ENCODE data around the gene OARD1.

GRCh38 chr6:41014780-41015179 lies 57.4 kb downstream of the OARD1 start:
- TF ChIP-seq CTCF (IDR thresholded peaks at IDR 0.05) (no peak), POLR2A (IDR thresholded peaks at IDR 0.05) (no peak)

All from esophagus squamous epithelium (tissue), 4 donors.